Esophagus muscularis mucosa (tissue), 4 donors: ENCODE results near the gene GASK1B. TPM values are rescaled to one million over a fixed set of nuclear protein-coding genes. Genes with fewer than 3 reads are reported as not detected.

Experiments used
- DNase-seq: peaks from one replicate; pipeline ENCODE4 v3.0.0-alpha.2; 2017; ENCODE audit errors: extremely low spot score
- H3K27ac ChIP-seq, 4 donors: fragments of 200-600 bp; sonication (generic); replicated peaks in 1 of 4; 1 replicate in 3 of 4; 2 replicates in 1 of 4; pipeline ENCODE4 v1.5.1; 2016 to 2019; ENCODE audit warnings: mild to moderate bottlenecking in 1 of 4
- H3K27me3 ChIP-seq, 4 donors: fragments of 200-600 bp; sonication (generic); one replicate each; pipeline versions ENCODE4 v1.5.1 to v1.6.0; 2016 to 2019
- H3K36me3 ChIP-seq, 4 donors: fragments of 200-600 bp; sonication (generic); one replicate each; pipeline ENCODE4 v1.5.1; 2016 to 2019
- H3K4me1 ChIP-seq, 4 donors: fragments of 200-600 bp; sonication (generic); one replicate each; pipeline ENCODE4 v1.5.1; 2016 to 2019
- H3K4me3 ChIP-seq, 4 donors: fragments of 200-600 bp; sonication (generic); 1 replicate in 2 of 4; 2 replicates in 2 of 4; pipeline ENCODE4 v1.5.1; 2016 to 2019; ENCODE audit warnings: mild to moderate bottlenecking in 4 of 4, moderate library complexity in 1 of 4
- H3K9me3 ChIP-seq, 4 donors: fragments of 200-600 bp; sonication (generic); 1 replicate in 3 of 4; 2 replicates in 1 of 4; pipeline ENCODE4 v1.5.1; 2016 to 2019
- EP300 ChIP-seq: sonication (generic); formaldehyde crosslinking; IDR thresholded peaks from one replicate; pipeline ENCODE4 v1.6.1; 2017; ENCODE audit warnings: antibody characterized with exemption
- POLR2A ChIP-seq: fragments of 450-650 bp; IDR thresholded peaks from one replicate; pipeline ENCODE4 v1.6.1; 2017; ENCODE audit warnings: antibody characterized with exemption, moderate library complexity, mild to moderate bottlenecking, low read depth
- POLR2AphosphoS5 ChIP-seq, 2 donors: sonication (generic); formaldehyde crosslinking; IDR thresholded peaks; one replicate each; pipeline ENCODE4 v1.6.1; 2017; ENCODE audit warnings: antibody characterized with exemption in 2 of 2
- WGBS: methylation state at CpG from one replicate; pipeline ENCODE4 v1.1.5; 2018; 5-methylcytosine and 5-hydroxymethylcytosine counted together
- intact Hi-C: fragments of 100-400 bp; cut with DNase I; formaldehyde crosslinking; loops from one replicate; pipeline ENCODE4 v1.15.1; 2023
- total RNA-seq, 4 donors: library from RNA; depleted of rRNA; stranded (reverse); fragments of >200 nt; gene quantifications; one replicate each; pipeline versions ENCODE4 v1.1.0 to v1.2.1, GENCODE V29; 2016
- TF ChIP-seq, protein P1 (sequence below), 3 experiments: fragments of 200-600 bp in 2 of 3; fragments of 450-650 bp in 1 of 3; sonication (generic) in 2 of 3; IDR thresholded peaks; one replicate each; pipeline ENCODE4 v1.5.1; 2017 to 2019; ENCODE audit warnings: antibody characterized with exemption in 3 of 3, mild to moderate bottlenecking in 2 of 3, moderate library complexity in 1 of 3

The GASK1B gene
- total RNA-seq, 4 donors from 2014 or later: 27.5 to 45.9 (median 32.4) TPM

DNA sequence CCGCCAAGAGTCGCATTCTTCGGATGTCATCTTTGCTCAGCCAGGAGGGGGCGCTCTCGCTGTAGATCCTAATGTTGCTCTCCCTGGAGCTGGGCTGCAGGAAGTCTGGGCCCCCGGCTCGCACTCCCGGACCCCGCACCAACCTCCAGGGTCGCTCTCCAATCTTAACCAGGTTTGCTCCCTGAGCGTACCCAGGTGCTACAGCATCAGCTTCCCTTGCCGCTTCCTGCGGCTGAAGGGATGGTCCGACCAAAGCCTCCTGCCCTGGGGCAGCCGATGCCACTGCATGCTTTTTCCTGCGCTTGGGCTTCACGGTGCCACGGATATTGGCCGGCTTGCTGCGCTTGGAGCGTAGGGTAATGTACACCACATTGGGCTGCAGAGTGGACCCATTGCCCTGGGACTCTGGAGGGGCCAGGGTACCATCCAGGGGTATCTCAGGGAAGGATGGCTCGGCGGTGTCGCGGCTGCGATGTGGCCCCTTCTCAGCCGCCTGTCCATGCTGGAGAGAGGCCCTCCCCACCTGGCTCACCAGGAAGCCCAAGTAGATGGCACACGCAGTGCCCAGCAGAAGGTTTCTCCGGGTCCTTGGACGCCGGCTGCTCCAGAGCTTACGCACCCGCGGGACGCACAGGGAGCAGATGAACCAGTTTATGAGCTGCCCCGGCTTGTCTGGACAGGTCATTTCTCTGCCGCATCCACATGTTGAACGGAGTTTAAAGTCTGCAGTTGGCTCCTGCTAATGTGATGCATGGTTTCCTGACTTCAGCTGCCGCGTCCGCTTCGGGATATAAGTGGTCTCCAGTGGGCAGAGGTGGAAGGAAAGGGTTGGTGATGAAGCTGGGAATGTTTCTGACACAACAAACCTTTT, 1.9 kb downstream of the GASK1B start:
- Histone ChIP-seq H3K27ac (peak overlapping the region; percentile 73 to 79 (median 76)), H3K4me1 (peaks cover 23 to 49% (median 45%) of the 10 kb centered on the region in 4 donors), H3K36me3 (no peaks in the 10 kb centered on the region), H3K27me3 (no peaks in the 10 kb centered on the region), H3K9me3 (no peaks in the 10 kb centered on the region), H3K4me3 (peak overlapping the region; percentile 52 to 56 (median 54))
- no peak for DNase-seq
- TF ChIP-seq, protein P1, sequence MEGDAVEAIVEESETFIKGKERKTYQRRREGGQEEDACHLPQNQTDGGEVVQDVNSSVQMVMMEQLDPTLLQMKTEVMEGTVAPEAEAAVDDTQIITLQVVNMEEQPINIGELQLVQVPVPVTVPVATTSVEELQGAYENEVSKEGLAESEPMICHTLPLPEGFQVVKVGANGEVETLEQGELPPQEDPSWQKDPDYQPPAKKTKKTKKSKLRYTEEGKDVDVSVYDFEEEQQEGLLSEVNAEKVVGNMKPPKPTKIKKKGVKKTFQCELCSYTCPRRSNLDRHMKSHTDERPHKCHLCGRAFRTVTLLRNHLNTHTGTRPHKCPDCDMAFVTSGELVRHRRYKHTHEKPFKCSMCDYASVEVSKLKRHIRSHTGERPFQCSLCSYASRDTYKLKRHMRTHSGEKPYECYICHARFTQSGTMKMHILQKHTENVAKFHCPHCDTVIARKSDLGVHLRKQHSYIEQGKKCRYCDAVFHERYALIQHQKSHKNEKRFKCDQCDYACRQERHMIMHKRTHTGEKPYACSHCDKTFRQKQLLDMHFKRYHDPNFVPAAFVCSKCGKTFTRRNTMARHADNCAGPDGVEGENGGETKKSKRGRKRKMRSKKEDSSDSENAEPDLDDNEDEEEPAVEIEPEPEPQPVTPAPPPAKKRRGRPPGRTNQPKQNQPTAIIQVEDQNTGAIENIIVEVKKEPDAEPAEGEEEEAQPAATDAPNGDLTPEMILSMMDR (IDR thresholded peaks at IDR 0.05): peak; percentile 27 to 52 (median 34)
- TF ChIP-seq POLR2A (no peak), EP300 (no peak), POLR2AphosphoS5 (IDR thresholded peaks at IDR 0.05) (peak in 1 of 2 donors; percentile 42)
- 56% methylated on average over 22 of the region's 42 CpGs for WGBS
- intact Hi-C loops: loop anchor here (10.0 kb wide), 1 partner anchor 956 kb away; no protein-coding TSS in a partner anchor

DNA sequence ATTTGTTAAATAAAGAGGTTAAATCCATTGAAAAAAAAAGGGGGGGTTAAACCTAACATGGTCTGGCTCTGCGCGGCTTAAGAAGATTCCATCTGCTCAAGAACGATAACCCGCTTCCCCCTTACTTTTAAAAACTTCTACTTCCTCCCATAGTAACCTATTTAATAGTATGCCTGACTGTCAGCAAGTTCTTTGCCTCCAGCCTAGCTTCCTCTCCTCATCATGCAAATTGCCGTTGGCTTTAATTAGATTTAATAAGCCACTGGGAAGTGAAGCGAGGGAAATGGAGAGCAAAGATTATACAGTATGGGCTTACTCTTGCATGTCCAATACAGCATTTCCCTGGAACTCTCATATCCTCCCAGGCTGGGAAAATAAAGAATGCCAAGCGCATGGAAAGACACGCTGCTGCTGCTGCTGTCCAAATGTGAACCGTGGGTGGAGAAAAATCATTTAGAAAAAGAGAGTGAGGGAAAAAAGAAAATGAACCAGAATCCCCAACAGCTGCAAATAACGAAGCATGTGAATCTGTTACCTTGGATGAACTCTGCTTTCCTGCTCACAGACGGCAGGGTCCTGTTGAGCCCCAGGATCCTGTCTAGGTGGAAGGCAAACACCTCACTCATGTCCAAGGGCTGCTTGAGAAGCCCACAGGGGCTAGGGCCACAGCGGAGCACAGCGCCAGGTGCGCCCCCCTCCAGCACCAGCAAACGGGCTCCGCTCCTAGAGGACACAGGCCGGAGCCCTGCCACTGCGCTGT, 2.7 kb downstream of the GASK1B start:
- Histone ChIP-seq H3K4me1 (peaks cover 26 to 55% (median 50%) of the 10 kb centered on the region in 4 donors), H3K36me3 (no peaks in the 10 kb centered on the region), H3K9me3 (no peaks in the 10 kb centered on the region), H3K4me3 (peak overlapping the region; percentile 52 to 56 (median 54)), H3K27ac (peak overlapping the region; percentile 73 to 79 (median 76)), H3K27me3 (no peaks in the 10 kb centered on the region)
- intact Hi-C loops: loop anchor here (10.0 kb wide), 1 partner anchor 955 kb away; no protein-coding TSS in a partner anchor
- 43% methylated on average over 17 of the region's 18 CpGs for WGBS
- DNase-seq: no peak
- TF ChIP-seq EP300 (no peak), POLR2AphosphoS5 (IDR thresholded peaks at IDR 0.05) (no peak), POLR2A (no peak)
- TF ChIP-seq, protein P1 (IDR thresholded peaks at IDR 0.05): no peak

DNA sequence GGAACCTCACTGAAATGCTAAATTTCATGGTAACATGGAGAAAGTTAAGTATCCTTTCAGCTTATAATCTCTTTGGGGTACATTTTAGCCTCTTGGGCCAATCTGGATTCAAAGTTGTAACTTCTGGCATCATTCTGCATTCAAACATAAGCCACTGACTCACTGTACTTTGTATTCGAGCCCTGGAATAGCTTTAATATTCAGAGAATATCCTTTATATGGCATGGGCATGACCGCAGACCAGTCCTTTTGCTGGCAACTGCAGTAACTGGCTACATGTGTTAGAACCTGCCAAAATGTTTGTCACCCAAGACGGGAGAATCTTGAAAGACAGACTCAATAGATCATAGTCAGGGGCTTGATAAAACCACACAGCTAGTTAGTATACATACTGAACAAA, 3.3 kb downstream of the GASK1B start:
- peak overlapping the region; percentile 73 to 79 (median 76) for H3K27ac ChIP-seq
- H3K9me3 ChIP-seq: no peaks in the 10 kb centered on the region
- no peak for DNase-seq
- no peaks in the 10 kb centered on the region for H3K27me3 ChIP-seq
- peaks cover 22 to 61% (median 56%) of the 10 kb centered on the region in 4 donors for H3K4me1 ChIP-seq
- TF ChIP-seq, protein P1 (IDR thresholded peaks at IDR 0.05): no peak
- TF ChIP-seq POLR2AphosphoS5 (IDR thresholded peaks at IDR 0.05) (no peak), EP300 (no peak), POLR2A (no peak)
- intact Hi-C loops: no loop called here
- H3K36me3 ChIP-seq: no peaks in the 10 kb centered on the region
- H3K4me3 ChIP-seq: peak overlapping the region; percentile 52 to 56 (median 54)
- 23% methylated on average over 3 of the region's 3 CpGs for whole genome bisulfite sequencing

DNA sequence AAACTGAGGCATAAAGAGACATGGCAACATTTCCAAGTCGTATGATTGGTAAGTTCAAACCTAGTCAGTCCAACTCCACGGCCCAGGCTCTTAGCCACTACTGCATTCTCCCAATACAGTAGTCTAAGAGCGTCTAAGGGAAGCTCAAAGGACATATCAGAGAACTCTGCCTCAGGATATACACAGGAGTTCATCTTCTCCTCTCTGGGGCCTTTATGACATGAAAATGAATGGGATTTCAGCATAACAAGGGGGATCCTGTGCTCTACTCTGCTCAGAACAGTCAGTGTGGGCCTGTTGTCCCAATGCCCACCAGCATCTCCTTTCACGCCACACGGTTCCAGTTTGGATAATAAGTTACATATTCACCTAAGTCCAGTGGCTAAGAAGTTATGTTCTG, 4.2 kb downstream of the GASK1B start:
- WGBS: 83% methylated on average over 5 of the region's 5 CpGs
- TF ChIP-seq, protein P1 (IDR thresholded peaks at IDR 0.05): no peak
- Histone ChIP-seq H3K27ac (peak overlapping the region; percentile 73 to 79 (median 76)), H3K9me3 (no peaks in the 10 kb centered on the region), H3K4me1 (peaks cover 13 to 64% (median 54%) of the 10 kb centered on the region in 4 donors), H3K4me3 (peak overlapping the region; percentile 52 to 56 (median 54)), H3K36me3 (no peaks in the 10 kb centered on the region), H3K27me3 (no peaks in the 10 kb centered on the region)
- no peak for DNase-seq
- intact Hi-C loops: no loop called here
